ENCODE measurements around the gene CRCP.
"Not testable (repeated sequence)": the region's sequence is repeated elsewhere in the genome, so short reads cannot be mapped to it uniquely, and the experiment has no call there.

GRCh38 chr7:66108410-66108809, 6.2 kb upstream of the CRCP start:
- not testable (repeated sequence) for TF ChIP-seq POLR2A (IDR thresholded peaks at IDR 0.05)
- TF ChIP-seq, protein P1, sequence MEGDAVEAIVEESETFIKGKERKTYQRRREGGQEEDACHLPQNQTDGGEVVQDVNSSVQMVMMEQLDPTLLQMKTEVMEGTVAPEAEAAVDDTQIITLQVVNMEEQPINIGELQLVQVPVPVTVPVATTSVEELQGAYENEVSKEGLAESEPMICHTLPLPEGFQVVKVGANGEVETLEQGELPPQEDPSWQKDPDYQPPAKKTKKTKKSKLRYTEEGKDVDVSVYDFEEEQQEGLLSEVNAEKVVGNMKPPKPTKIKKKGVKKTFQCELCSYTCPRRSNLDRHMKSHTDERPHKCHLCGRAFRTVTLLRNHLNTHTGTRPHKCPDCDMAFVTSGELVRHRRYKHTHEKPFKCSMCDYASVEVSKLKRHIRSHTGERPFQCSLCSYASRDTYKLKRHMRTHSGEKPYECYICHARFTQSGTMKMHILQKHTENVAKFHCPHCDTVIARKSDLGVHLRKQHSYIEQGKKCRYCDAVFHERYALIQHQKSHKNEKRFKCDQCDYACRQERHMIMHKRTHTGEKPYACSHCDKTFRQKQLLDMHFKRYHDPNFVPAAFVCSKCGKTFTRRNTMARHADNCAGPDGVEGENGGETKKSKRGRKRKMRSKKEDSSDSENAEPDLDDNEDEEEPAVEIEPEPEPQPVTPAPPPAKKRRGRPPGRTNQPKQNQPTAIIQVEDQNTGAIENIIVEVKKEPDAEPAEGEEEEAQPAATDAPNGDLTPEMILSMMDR (IDR thresholded peaks at IDR 0.05): not testable (repeated sequence)
